HEK293 (cell line): ENCODE data around the gene RPL27.
"Not testable (repeated sequence)": the region's sequence is repeated elsewhere in the genome, so short reads cannot be mapped to it uniquely, and the experiment has no call there.

Experiments
- CTCF ChIP-seq: fragments of 450-650 bp; formaldehyde crosslinking; IDR thresholded peaks from 2 replicates; pipeline ENCODE4 v1.5.1; 2016; ENCODE audit warnings: missing biosample characterization, missing genetic modification characterization
- KLF9 ChIP-seq: fragments of 450-650 bp; formaldehyde crosslinking; IDR thresholded peaks from 2 replicates; pipeline ENCODE4 v1.5.1; 2016; ENCODE audit warnings: missing biosample characterization, missing genetic modification characterization, low read depth
- PRDM10 ChIP-seq: fragments of 450-650 bp; formaldehyde crosslinking; IDR thresholded peaks from 2 replicates; pipeline ENCODE4 v1.5.1; 2016; ENCODE audit warnings: missing biosample characterization, missing genetic modification characterization
- REST ChIP-seq: fragments of 450-650 bp; formaldehyde crosslinking; IDR thresholded peaks from 2 replicates; pipeline ENCODE4 v1.5.1; 2016; ENCODE audit warnings: missing biosample characterization, missing genetic modification characterization
- TSHZ1 ChIP-seq: fragments of 450-650 bp; formaldehyde crosslinking; IDR thresholded peaks from 2 replicates; pipeline ENCODE4 v1.5.1; 2016; ENCODE audit warnings: missing biosample characterization, missing genetic modification characterization, borderline replicate concordance
- ZBTB49 ChIP-seq: fragments of 450-650 bp; formaldehyde crosslinking; IDR thresholded peaks from 2 replicates; pipeline ENCODE4 v1.5.1; 2016; ENCODE audit warnings: missing biosample characterization, missing genetic modification characterization, low read depth
- ZEB2 ChIP-seq: fragments of 450-650 bp; formaldehyde crosslinking; IDR thresholded peaks from 2 replicates; pipeline ENCODE4 v1.5.1; 2016; ENCODE audit warnings: missing biosample characterization, missing genetic modification characterization
- ZNF274 ChIP-seq, 2 experiments: fragments of 200-500 bp in 1 of 2; fragments of 450-650 bp in 1 of 2; sonication (Bioruptor generic) in 1 of 2; formaldehyde crosslinking in 1 of 2; IDR thresholded peaks; 2 replicates each; pipeline versions ENCODE4 v1.5.1 to v1.6.1; 2014 to 2016; ENCODE audit warnings: borderline replicate concordance in 1 of 2, inconsistent platforms in 1 of 2, low read length in 1 of 2, missing biosample characterization in 1 of 2, missing genetic modification characterization in 1 of 2
- ZNF530 ChIP-seq: fragments of 450-650 bp; formaldehyde crosslinking; IDR thresholded peaks from 2 replicates; pipeline ENCODE4 v1.5.1; 2016; ENCODE audit warnings: low read depth, missing biosample characterization, missing genetic modification characterization
- ZNF639 ChIP-seq: fragments of 450-650 bp; formaldehyde crosslinking; IDR thresholded peaks from 2 replicates; pipeline ENCODE4 v1.5.1; 2016; ENCODE audit warnings: missing biosample characterization, missing genetic modification characterization
- ZNF660 ChIP-seq: fragments of 450-650 bp; IDR thresholded peaks from 2 replicates; pipeline ENCODE4 v1.5.1; 2018; ENCODE audit warnings: missing biosample characterization, mild to moderate bottlenecking, missing genetic modification characterization

GRCh38 chr17:42993913-42994312 is 4.3 kb upstream of the RPL27 start:
- not testable (repeated sequence) for TF ChIP-seq CTCF (tag by site-specific recombination); ZNF530 (tag by site-specific recombination); PRDM10; REST; ZNF274 (IDR thresholded peaks at IDR 0.05; ENCODE audit: low read length); ZNF274 (tag by site-specific recombination; IDR thresholded peaks at IDR 0.05; ENCODE audit: borderline replicate concordance); ZNF660 (tag by site-specific recombination); TSHZ1 (tag by site-specific recombination); ZEB2 (tag by site-specific recombination); KLF9 (tag by site-specific recombination); ZBTB49 (tag by site-specific recombination); ZNF639 (tag by site-specific recombination)
